Epithelial cell of alveolus of lung (primary cell): ENCODE results near the gene FOLR3. TPM values are rescaled to one million over a fixed set of nuclear protein-coding genes. Genes with fewer than 3 reads are reported as not detected.

ENCODE experiments used
- total RNA-seq: library from RNA; depleted of rRNA; stranded (reverse); fragments of >200 nt; gene quantifications from 2 replicates; pipeline ENCODE4 v1.2.1, GENCODE V29; 2015

FOLR3 gene
- total RNA-seq, result not detected in 2 replicates

DNA sequence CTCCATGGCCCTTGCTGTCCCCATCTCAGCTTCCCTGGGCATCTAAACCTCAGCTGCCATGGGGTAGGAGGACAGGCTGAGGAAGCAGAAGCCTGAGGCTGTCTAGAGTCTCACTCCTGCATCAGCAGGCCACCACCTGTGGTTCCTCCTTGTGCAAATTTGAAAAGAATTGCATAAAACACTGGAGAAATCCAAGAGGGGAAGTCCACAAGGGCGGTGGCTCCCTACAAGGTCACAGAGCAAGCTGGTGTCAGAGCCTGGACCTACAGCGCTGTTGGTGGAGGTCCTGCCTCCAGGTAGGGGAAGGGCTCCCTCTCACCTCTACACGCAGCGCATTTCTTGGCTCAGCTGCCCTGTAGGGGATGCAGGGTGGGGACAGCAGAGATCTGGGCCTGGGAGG is at the start of gene FOLR3:
Gene FOLR3, plus strand, starts transcription at position 253 of the 400 bp plus-strand sequence. CDS start 228 bp downstream, outside the sequence.

DNA sequence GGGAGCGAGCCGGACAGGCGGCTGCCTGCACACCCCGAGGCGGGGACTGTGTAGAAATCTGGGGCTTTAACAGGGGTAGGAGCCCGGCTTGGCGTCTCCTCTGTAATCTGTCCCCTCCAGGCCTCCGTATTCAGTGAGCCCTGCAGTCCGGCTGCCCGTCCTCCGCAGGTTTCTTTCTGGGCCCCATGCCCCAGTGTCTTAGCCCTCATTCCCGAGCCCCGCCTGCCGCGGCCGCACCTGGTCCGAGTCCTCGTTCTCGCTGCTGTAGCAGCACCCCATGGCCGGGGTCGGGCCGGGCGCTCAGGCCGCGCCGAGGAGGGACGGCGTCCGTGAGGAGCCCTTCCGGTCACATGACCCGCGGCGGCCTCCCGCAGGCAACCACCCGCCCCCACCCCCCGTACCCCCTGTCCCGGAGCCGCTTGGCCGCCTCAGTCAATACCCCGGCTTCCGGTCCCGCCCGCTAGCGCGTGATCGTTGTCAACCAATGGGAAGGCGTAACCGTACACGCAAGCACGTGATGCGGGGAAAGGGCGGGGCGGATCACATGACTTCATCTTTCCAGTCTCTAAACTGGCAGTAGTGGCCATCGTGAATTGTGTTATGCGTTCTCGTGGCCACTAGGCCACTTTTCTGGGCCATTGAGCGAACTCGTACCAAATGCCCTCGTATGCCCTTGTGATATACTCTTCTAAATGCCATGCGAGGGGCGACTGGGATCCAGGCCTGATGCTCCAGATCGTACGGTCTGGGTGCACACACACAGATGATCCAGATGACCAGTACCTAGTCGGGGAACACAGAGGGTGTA is 32.4 kb upstream of the FOLR3 start, which contains the start of gene LAMTOR1:
Gene LAMTOR1, minus strand, starts transcription at position 352 of the 808 bp plus-strand sequence. Its CDS starts 73 bp downstream, at position 279.

DNA sequence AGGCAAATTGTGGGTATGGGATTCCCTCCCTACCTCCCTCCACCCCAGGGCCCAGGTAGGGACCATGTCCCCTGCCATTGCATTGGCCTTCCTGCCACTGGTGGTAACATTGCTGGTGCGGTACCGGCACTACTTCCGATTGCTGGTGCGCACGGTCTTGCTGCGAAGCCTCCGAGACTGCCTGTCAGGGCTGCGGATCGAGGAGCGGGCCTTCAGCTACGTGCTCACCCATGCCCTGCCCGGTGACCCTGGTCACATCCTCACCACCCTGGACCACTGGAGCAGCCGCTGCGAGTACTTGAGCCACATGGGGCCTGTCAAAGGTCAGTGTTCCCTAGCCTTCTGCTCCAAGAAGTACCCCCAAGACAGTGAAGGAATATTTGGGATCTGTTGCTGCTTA is 29.6 kb upstream of the FOLR3 start, which contains the start of gene TOMT:
Gene TOMT, plus strand, starts transcription at position 37 of the 400 bp plus-strand sequence. Its CDS starts 28 bp downstream, at position 65.

GRCh38 chr11:72112143-72112977 is 23.2 kb upstream of the FOLR3 start, which contains the start of gene ANAPC15:
Gene ANAPC15, minus strand, starts transcription at chr11:72112695. Its CDS starts 1,419 bp downstream, at chr11:72111276.

Other genes starting within 250 kb of the FOLR3 start
- 6.2 and 6.7 TPM in 2 replicates for gene XNDC1N, start 207.1 kb upstream of the FOLR3 start, total RNA-seq
- gene RNF121, start 206.7 kb upstream of the FOLR3 start, total RNA-seq, result 27.2 and 29.1 TPM in 2 replicates
- 0.65 and 4.2 TPM in 2 replicates for gene IL18BP, start 136.8 kb upstream of the FOLR3 start, total RNA-seq
- 107 and 204 TPM in 2 replicates for gene NUMA1, start 55.2 kb upstream of the FOLR3 start, total RNA-seq
- 3.0 and 3.6 TPM in 2 replicates for gene LRRC51, start 54.9 kb upstream of the FOLR3 start, total RNA-seq
- gene LAMTOR1, start 32.4 kb upstream of the FOLR3 start, total RNA-seq, result 136 and 143 TPM in 2 replicates
- gene TOMT, start 29.8 kb upstream of the FOLR3 start, total RNA-seq, result not detected in 2 replicates
- gene ANAPC15, start 23.0 kb upstream of the FOLR3 start, total RNA-seq, result 14.7 and 25.6 TPM in 2 replicates
- not detected in 2 replicates for gene FOLR1, start 56.4 kb downstream of the FOLR3 start, total RNA-seq
- gene FOLR2, start 81.1 kb downstream of the FOLR3 start, total RNA-seq, result not detected in 2 replicates
- gene INPPL1, start 89.0 kb downstream of the FOLR3 start, total RNA-seq, result 47.1 and 57.1 TPM in 2 replicates
- gene PHOX2A, start 108.5 kb downstream of the FOLR3 start, total RNA-seq, result not detected in 2 replicates